Measurements from ENCODE around the gene MINDY4.
A peak's percentile ranks its signal among the peaks of the same experiment; 100 is the strongest.

Gene MINDY4

DNA sequence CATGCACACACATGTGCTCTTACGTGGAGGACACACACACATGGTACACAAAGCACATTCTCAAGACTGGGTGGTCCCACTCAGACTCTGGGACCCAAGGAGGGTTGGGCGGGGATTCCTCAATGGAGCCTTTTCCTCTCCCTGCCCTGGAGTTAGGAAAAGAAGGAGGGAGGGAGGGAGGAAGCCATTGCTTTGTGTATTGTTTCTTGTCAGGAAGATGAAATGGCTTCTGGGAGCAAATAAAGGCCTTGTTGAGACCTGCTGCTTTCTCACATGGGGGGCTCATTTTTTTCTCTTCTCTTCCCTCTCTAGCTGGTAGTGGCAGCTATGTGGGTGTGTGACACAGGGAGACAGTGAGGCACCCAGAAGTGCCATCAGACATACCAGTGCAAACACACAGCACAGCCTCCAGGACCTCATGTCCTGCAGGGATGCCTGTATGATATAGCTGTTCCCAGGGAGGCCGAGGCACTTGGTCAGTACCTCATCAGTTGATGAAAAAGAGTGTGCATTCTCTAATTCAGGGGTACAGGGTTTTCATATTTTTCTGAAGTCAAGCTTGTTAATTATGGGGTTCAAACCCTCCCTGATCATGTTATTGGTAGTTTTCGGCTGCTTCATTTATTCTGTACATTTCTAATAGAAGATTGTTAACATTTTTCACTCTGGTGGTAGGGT is 146.1 kb downstream of the MINDY4 start:
- no peaks in the 10 kb centered on the region for H3K9me3 ChIP-seq (ENCODE audit: control insufficient read depth in 1 of 2, low read length in 2 of 2)
- no peak overlapping the region for H3K27ac ChIP-seq (ENCODE audit: low read depth, low read length)
- H3K36me3 ChIP-seq (ENCODE audit: control insufficient read depth in 1 of 2, insufficient read depth in 2 of 2, low read length in 2 of 2), result peaks cover under 1 to 7% of the 10 kb centered on the region in 2 donors
- no peak overlapping the region for H3K4me3 ChIP-seq (ENCODE audit: low read depth in 1 of 2, low read length in 2 of 2)
- H3K9ac ChIP-seq (ENCODE audit: low read depth in 1 of 2, low read length in 2 of 2), result no peak overlapping the region
- peaks cover 37 to 66% of the 10 kb centered on the region in 2 donors for H3K4me1 ChIP-seq (ENCODE audit: control insufficient read depth in 1 of 2, insufficient read depth in 2 of 2, low read length in 2 of 2)
- H3K27me3 ChIP-seq (ENCODE audit: control insufficient read depth in 1 of 2, insufficient read depth in 2 of 2, low read length in 2 of 2), result no peaks in the 10 kb centered on the region

GRCh38 chr7:30918676-30919075 is 147.5 kb downstream of the MINDY4 start:
- no peak overlapping the region for H3K9ac ChIP-seq (ENCODE audit: low read depth in 1 of 2, low read length in 2 of 2)
- H3K4me3 ChIP-seq (ENCODE audit: low read depth in 1 of 2, low read length in 2 of 2), result no peak overlapping the region
- H3K27ac ChIP-seq (ENCODE audit: low read depth, low read length), result no peak overlapping the region
- H3K36me3 ChIP-seq (ENCODE audit: control insufficient read depth in 1 of 2, insufficient read depth in 2 of 2, low read length in 2 of 2), result peaks cover 7 to 16% of the 10 kb centered on the region in 2 donors
- H3K9me3 ChIP-seq (ENCODE audit: control insufficient read depth in 1 of 2, low read length in 2 of 2), result no peaks in the 10 kb centered on the region
- peaks cover 36 to 53% of the 10 kb centered on the region in 2 donors for H3K4me1 ChIP-seq (ENCODE audit: control insufficient read depth in 1 of 2, insufficient read depth in 2 of 2, low read length in 2 of 2)
- H3K27me3 ChIP-seq (ENCODE audit: control insufficient read depth in 1 of 2, insufficient read depth in 2 of 2, low read length in 2 of 2), result no peaks in the 10 kb centered on the region

GRCh38 chr7:30920021-30920583 is 148.9 kb downstream of the MINDY4 start:
- Histone ChIP-seq H3K27me3 (ENCODE audit: control insufficient read depth in 1 of 2, insufficient read depth in 2 of 2, low read length in 2 of 2) (no peaks in the 10 kb centered on the region), H3K9me3 (ENCODE audit: control insufficient read depth in 1 of 2, low read length in 2 of 2) (no peaks in the 10 kb centered on the region), H3K36me3 (ENCODE audit: control insufficient read depth in 1 of 2, insufficient read depth in 2 of 2, low read length in 2 of 2) (peaks cover 14 to 30% of the 10 kb centered on the region in 2 donors), H3K27ac (ENCODE audit: low read depth, low read length) (no peak overlapping the region), H3K4me1 (ENCODE audit: control insufficient read depth in 1 of 2, insufficient read depth in 2 of 2, low read length in 2 of 2) (peaks cover 22 to 39% of the 10 kb centered on the region in 2 donors), H3K9ac (ENCODE audit: low read depth in 1 of 2, low read length in 2 of 2) (peak overlapping the region in 1 of 2 donors; percentile 25), H3K4me3 (ENCODE audit: low read depth in 1 of 2, low read length in 2 of 2) (no peak overlapping the region)

- H3K9ac ChIP-seq (ENCODE audit: low read depth in 1 of 2, low read length in 2 of 2), result no peak overlapping the region
- no peak overlapping the region for H3K27ac ChIP-seq (ENCODE audit: low read depth, low read length)
- no peak overlapping the region for H3K4me3 ChIP-seq (ENCODE audit: low read depth in 1 of 2, low read length in 2 of 2)
- no peaks in the 10 kb centered on the region for H3K9me3 ChIP-seq (ENCODE audit: control insufficient read depth in 1 of 2, low read length in 2 of 2)
- peaks cover 14 to 31% of the 10 kb centered on the region in 2 donors for H3K4me1 ChIP-seq (ENCODE audit: control insufficient read depth in 1 of 2, insufficient read depth in 2 of 2, low read length in 2 of 2)
- H3K27me3 ChIP-seq (ENCODE audit: control insufficient read depth in 1 of 2, insufficient read depth in 2 of 2, low read length in 2 of 2), result no peaks in the 10 kb centered on the region
- H3K36me3 ChIP-seq (ENCODE audit: control insufficient read depth in 1 of 2, insufficient read depth in 2 of 2, low read length in 2 of 2), result peaks cover 15 to 37% of the 10 kb centered on the region in 2 donors
These were observed 149.6 kb downstream of the MINDY4 start for GRCh38 chr7:30920584-30921539.

- no peak overlapping the region for H3K4me3 ChIP-seq (ENCODE audit: low read depth in 1 of 2, low read length in 2 of 2)
- H3K4me1 ChIP-seq (ENCODE audit: control insufficient read depth in 1 of 2, insufficient read depth in 2 of 2, low read length in 2 of 2), result peaks cover 9 to 22% of the 10 kb centered on the region in 2 donors
- H3K36me3 ChIP-seq (ENCODE audit: control insufficient read depth in 1 of 2, insufficient read depth in 2 of 2, low read length in 2 of 2), result peaks cover 15 to 39% of the 10 kb centered on the region in 2 donors
- peaks cover 0 to 1% of the 10 kb centered on the region in 2 donors for H3K9me3 ChIP-seq (ENCODE audit: control insufficient read depth in 1 of 2, low read length in 2 of 2)
- no peaks in the 10 kb centered on the region for H3K27me3 ChIP-seq (ENCODE audit: control insufficient read depth in 1 of 2, insufficient read depth in 2 of 2, low read length in 2 of 2)
- H3K27ac ChIP-seq (ENCODE audit: low read depth, low read length), result no peak overlapping the region
- no peak overlapping the region for H3K9ac ChIP-seq (ENCODE audit: low read depth in 1 of 2, low read length in 2 of 2)
These were observed 150.6 kb downstream of the MINDY4 start for GRCh38 chr7:30921540-30922401.

DNA sequence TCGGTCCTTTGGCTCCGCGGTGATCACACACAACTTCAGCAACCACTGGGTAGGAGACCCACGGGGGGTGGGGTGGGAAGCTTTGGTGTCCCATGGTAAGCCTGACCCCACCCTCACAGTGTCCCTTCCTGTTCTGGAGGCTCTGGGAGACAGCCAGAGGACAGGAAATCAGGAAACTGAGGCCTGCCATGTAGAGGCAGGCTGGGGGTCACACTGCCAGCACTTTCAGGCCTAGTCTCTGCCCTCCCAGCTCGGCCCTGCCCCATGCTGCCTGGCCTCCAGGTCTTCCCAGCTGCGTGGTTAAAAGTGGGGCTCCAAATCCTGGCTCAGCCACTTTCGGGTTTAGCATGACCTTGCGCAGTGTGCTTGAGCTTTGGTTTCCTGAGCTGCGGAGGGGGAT is 151.4 kb downstream of the MINDY4 start:
- H3K9ac ChIP-seq (ENCODE audit: low read depth in 1 of 2, low read length in 2 of 2), result no peak overlapping the region
- no peaks in the 10 kb centered on the region for H3K27me3 ChIP-seq (ENCODE audit: control insufficient read depth in 1 of 2, insufficient read depth in 2 of 2, low read length in 2 of 2)
- no peak overlapping the region for H3K4me3 ChIP-seq (ENCODE audit: low read depth in 1 of 2, low read length in 2 of 2)
- H3K9me3 ChIP-seq (ENCODE audit: control insufficient read depth in 1 of 2, low read length in 2 of 2), result peaks cover 0 to 6% of the 10 kb centered on the region in 2 donors
- H3K4me1 ChIP-seq (ENCODE audit: control insufficient read depth in 1 of 2, insufficient read depth in 2 of 2, low read length in 2 of 2), result peaks cover 9 to 18% of the 10 kb centered on the region in 2 donors
- no peak overlapping the region for H3K27ac ChIP-seq (ENCODE audit: low read depth, low read length)
- H3K36me3 ChIP-seq (ENCODE audit: control insufficient read depth in 1 of 2, insufficient read depth in 2 of 2, low read length in 2 of 2), result peaks cover 15 to 39% of the 10 kb centered on the region in 2 donors

- H3K4me3 ChIP-seq (ENCODE audit: low read depth in 1 of 2, low read length in 2 of 2), result no peak overlapping the region
- peaks cover 0 to 6% of the 10 kb centered on the region in 2 donors for H3K9me3 ChIP-seq (ENCODE audit: control insufficient read depth in 1 of 2, low read length in 2 of 2)
- peaks cover 9 to 18% of the 10 kb centered on the region in 2 donors for H3K4me1 ChIP-seq (ENCODE audit: control insufficient read depth in 1 of 2, insufficient read depth in 2 of 2, low read length in 2 of 2)
- peaks cover 15 to 39% of the 10 kb centered on the region in 2 donors for H3K36me3 ChIP-seq (ENCODE audit: control insufficient read depth in 1 of 2, insufficient read depth in 2 of 2, low read length in 2 of 2)
- no peak overlapping the region for H3K9ac ChIP-seq (ENCODE audit: low read depth in 1 of 2, low read length in 2 of 2)
- no peaks in the 10 kb centered on the region for H3K27me3 ChIP-seq (ENCODE audit: control insufficient read depth in 1 of 2, insufficient read depth in 2 of 2, low read length in 2 of 2)
- no peak overlapping the region for H3K27ac ChIP-seq (ENCODE audit: low read depth, low read length)
These were observed 152.0 kb downstream of the MINDY4 start for GRCh38 chr7:30923009-30923773.

GRCh38 chr7:30923774-30924413 is 152.7 kb downstream of the MINDY4 start:
- Histone ChIP-seq H3K27ac (ENCODE audit: low read depth, low read length) (no peak overlapping the region), H3K9me3 (ENCODE audit: control insufficient read depth in 1 of 2, low read length in 2 of 2) (peaks cover 0 to 6% of the 10 kb centered on the region in 2 donors), H3K36me3 (ENCODE audit: control insufficient read depth in 1 of 2, insufficient read depth in 2 of 2, low read length in 2 of 2) (peaks cover 15 to 39% of the 10 kb centered on the region in 2 donors), H3K4me3 (ENCODE audit: low read depth in 1 of 2, low read length in 2 of 2) (no peak overlapping the region), H3K27me3 (ENCODE audit: control insufficient read depth in 1 of 2, insufficient read depth in 2 of 2, low read length in 2 of 2) (no peaks in the 10 kb centered on the region), H3K9ac (ENCODE audit: low read depth in 1 of 2, low read length in 2 of 2) (no peak overlapping the region), H3K4me1 (ENCODE audit: control insufficient read depth in 1 of 2, insufficient read depth in 2 of 2, low read length in 2 of 2) (peaks cover 9 to 14% of the 10 kb centered on the region in 2 donors)
